ENCODE data around the gene SDCCAG8. TPM values are rescaled to one million over a fixed set of nuclear protein-coding genes. Genes with fewer than 3 reads are reported as not detected.

The SDCCAG8 gene
- total and polyA plus RNA-seq, 5 experiments from 2014 or later = 26.1 to 43.5 (median 32.1) TPM

- H3K9me3 Mint-ChIP-seq = no peaks in the 10 kb centered on the region
- POLR2A ChIA-PET = no interaction called here
- DNase-seq (no peak), ATAC-seq (no peak)
- H3K4me1 Mint-ChIP-seq = peaks cover 16 to 45% (median 41%) of the 10 kb centered on the region in 4 donors
- H3K27ac Mint-ChIP-seq = peak overlapping the region in 7 of 10 donors; percentile 0 to 94 (median 80)
- no peaks in the 10 kb centered on the region for H3K27me3 Mint-ChIP-seq
- peak overlapping the region in 7 of 10 donors; percentile 20 to 89 (median 66) for H3K4me3 Mint-ChIP-seq
- peaks cover 5 to 48% (median 15%) of the 10 kb centered on the region in 3 donors for H3K36me3 Mint-ChIP-seq
These were observed 253.1 kb downstream of the SDCCAG8 start for GRCh38 chr1:243508943-243509342.

DNA sequence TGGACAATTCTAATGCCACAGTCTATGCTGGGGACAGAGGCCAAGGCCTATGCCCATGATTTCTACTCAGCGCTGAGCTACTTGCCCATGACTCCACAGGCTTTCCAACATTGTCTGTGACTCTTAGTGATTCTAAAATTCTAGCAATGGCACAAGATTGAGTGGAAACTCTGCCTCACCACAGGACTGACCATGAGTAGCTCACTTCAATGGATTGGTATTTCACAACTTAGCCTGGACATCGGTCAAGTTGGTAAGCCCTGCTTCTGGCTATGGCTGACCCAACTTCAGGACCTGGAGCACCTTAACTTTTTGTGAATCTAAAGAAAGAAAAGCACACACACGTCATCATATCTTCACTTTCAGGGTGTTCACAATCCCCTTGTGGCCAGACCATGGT, 255.1 kb downstream of the SDCCAG8 start:
- H3K36me3 Mint-ChIP-seq = peaks cover 5 to 32% (median 7%) of the 10 kb centered on the region in 3 donors
- POLR2A ChIA-PET = no interaction called here
- no peak for DNase-seq
- H3K27ac Mint-ChIP-seq = peak overlapping the region in 1 of 10 donors; percentile 59
- H3K9me3 Mint-ChIP-seq = no peaks in the 10 kb centered on the region
- H3K4me1 Mint-ChIP-seq = peaks cover 16 to 43% (median 40%) of the 10 kb centered on the region in 4 donors
- no peak overlapping the region for H3K4me3 Mint-ChIP-seq
- no peaks in the 10 kb centered on the region for H3K27me3 Mint-ChIP-seq
- ATAC-seq = no peak

GRCh38 chr1:243513726-243514491, 258.1 kb downstream of the SDCCAG8 start:
- POLR2A ChIA-PET = no interaction called here
- H3K4me3 Mint-ChIP-seq = no peak overlapping the region
- peaks cover 0 to 3% (median 0%) of the 10 kb centered on the region in 9 donors for H3K9me3 Mint-ChIP-seq
- no peaks in the 10 kb centered on the region for H3K27me3 Mint-ChIP-seq
- H3K27ac Mint-ChIP-seq = peak overlapping the region in 1 of 10 donors; percentile 50
- ATAC-seq (no peak), DNase-seq (no peak)
- H3K4me1 Mint-ChIP-seq = peaks cover 11 to 17% (median 12%) of the 10 kb centered on the region in 4 donors
- H3K36me3 Mint-ChIP-seq = peaks cover 13 to 40% (median 17%) of the 10 kb centered on the region in 3 donors

DNA sequence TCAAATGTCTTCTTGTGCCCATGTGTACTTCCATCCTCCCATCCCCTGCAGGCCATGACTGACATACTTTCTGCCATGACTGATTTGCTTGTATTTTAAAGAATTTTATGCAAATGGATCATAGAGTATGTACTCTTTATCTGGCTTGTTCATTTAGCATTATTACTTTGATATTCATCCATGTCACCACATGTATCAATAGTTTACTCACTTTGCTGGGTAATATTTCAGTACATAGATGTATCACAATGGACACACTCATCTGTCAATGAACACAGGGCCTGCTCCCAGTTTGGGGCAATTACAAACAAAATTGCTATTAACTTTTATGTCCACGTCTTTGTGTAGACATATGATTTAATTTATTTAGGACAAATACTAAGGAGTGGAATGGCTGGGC, 259.1 kb downstream of the SDCCAG8 start:
- peaks cover 13 to 41% (median 21%) of the 10 kb centered on the region in 3 donors for H3K36me3 Mint-ChIP-seq

DNA sequence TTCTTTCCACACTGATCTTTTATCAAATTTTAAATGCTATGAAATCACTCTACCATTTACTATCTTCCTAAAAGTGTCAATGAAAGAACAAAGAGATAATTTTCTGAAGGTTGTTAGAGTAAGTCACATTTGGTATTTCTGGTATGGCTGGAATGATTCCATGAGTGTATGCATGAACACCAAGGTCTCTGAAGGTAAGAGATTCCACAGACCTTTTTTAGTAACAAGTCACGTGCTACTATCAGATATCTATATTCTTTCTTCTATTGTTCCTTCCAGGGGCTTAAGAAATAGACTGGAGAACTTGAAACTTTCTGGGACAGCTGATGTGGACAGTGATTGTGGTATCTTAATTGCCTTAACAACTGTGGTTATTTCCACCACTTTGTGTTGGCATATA, 265.0 kb downstream of the SDCCAG8 start:
- Mint-ChIP-seq H3K36me3 (peaks cover 8 to 33% (median 22%) of the 10 kb centered on the region in 3 donors), H3K27ac (no peak overlapping the region), H3K27me3 (no peaks in the 10 kb centered on the region), H3K4me3 (no peak overlapping the region), H3K9me3 (peaks cover 0 to 3% (median 0%) of the 10 kb centered on the region in 9 donors), H3K4me1 (peaks cover 5 to 19% (median 7%) of the 10 kb centered on the region in 4 donors)
- POLR2A ChIA-PET = no interaction called here
- DNase-seq = no peak
- no peak for ATAC-seq

More for the DNA sequence above, 259.1 kb downstream of the SDCCAG8 start:
- Mint-ChIP-seq H3K4me3 (no peak overlapping the region), H3K9me3 (peaks cover 0 to 3% (median 0%) of the 10 kb centered on the region in 9 donors), H3K27me3 (no peaks in the 10 kb centered on the region), H3K4me1 (peaks cover 4 to 8% (median 6%) of the 10 kb centered on the region in 4 donors), H3K27ac (no peak overlapping the region)
- POLR2A ChIA-PET = no interaction called here
- ATAC-seq (no peak), DNase-seq (no peak)

DNA sequence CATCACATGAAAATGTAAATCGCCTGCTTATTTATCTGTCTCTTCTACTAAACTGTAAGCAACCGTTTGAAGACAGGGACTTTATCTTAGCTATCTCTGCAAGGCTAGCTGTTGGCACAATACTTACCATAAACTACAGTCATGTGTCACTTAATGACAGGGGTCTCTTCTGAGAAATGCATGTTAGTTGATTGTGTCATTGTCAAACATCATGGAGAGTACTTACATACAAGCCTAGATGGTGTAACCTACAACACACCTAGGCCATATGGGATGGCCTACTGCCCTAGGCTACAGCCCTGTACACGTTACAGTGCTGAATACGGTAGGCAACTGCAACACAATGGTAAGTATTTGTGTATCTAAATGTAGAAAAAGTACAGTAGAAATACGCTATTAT, 267.9 kb downstream of the SDCCAG8 start:
- no peak overlapping the region for H3K27ac Mint-ChIP-seq
- peaks cover 8 to 19% (median 9%) of the 10 kb centered on the region in 4 donors for H3K4me1 Mint-ChIP-seq
- peaks cover 2 to 22% (median 16%) of the 10 kb centered on the region in 3 donors for H3K36me3 Mint-ChIP-seq
- peaks cover 0 to 5% (median 0%) of the 10 kb centered on the region in 9 donors for H3K9me3 Mint-ChIP-seq
- H3K27me3 Mint-ChIP-seq = no peaks in the 10 kb centered on the region
- no peak for ATAC-seq
- no peak for DNase-seq
- no peak overlapping the region for H3K4me3 Mint-ChIP-seq
- POLR2A ChIA-PET = no interaction called here

- Mint-ChIP-seq H3K27me3 (no peaks in the 10 kb centered on the region), H3K4me1 (peaks cover 8 to 19% (median 9%) of the 10 kb centered on the region in 4 donors), H3K27ac (no peak overlapping the region), H3K9me3 (peaks cover 0 to 15% (median 0%) of the 10 kb centered on the region in 9 donors), H3K4me3 (no peak overlapping the region), H3K36me3 (peaks cover 0 to 23% (median 20%) of the 10 kb centered on the region in 3 donors)
- ATAC-seq = no peak
- DNase-seq = no peak
- POLR2A ChIA-PET = no interaction called here
These were observed 269.2 kb downstream of the SDCCAG8 start for GRCh38 chr1:243525085-243525487.

GRCh38 chr1:243526180-243526579, 270.3 kb downstream of the SDCCAG8 start:
- no peak for DNase-seq
- Mint-ChIP-seq H3K4me1 (peaks cover 9 to 19% (median 9%) of the 10 kb centered on the region in 4 donors), H3K27ac (peak overlapping the region in 3 of 10 donors; percentile 39 to 60 (median 56)), H3K36me3 (peaks cover 0 to 24% (median 18%) of the 10 kb centered on the region in 3 donors), H3K27me3 (no peaks in the 10 kb centered on the region), H3K9me3 (peaks cover 0 to 15% (median 0%) of the 10 kb centered on the region in 9 donors), H3K4me3 (no peak overlapping the region)
- ATAC-seq = no peak
- POLR2A ChIA-PET = no interaction called here

- H3K27me3 Mint-ChIP-seq = no peaks in the 10 kb centered on the region
- peaks cover 6 to 11% (median 9%) of the 10 kb centered on the region in 4 donors for H3K4me1 Mint-ChIP-seq
- no peak for DNase-seq
- peaks cover 0 to 15% (median 0%) of the 10 kb centered on the region in 9 donors for H3K9me3 Mint-ChIP-seq
- H3K36me3 Mint-ChIP-seq = peaks cover 0 to 36% (median 18%) of the 10 kb centered on the region in 3 donors
- H3K27ac Mint-ChIP-seq = peak overlapping the region in 3 of 10 donors; percentile 0 to 32 (median 22)
- ATAC-seq = no peak
- no peak overlapping the region for H3K4me3 Mint-ChIP-seq
- POLR2A ChIA-PET = interaction anchor here (0.7 kb wide), 1 partner anchor 24 kb away, joined by 4 read pairs; no protein-coding TSS in a partner anchor
These were observed 272.7 kb downstream of the SDCCAG8 start for GRCh38 chr1:243528459-243529121.

GRCh38 chr1:243529512-243529911, 273.7 kb downstream of the SDCCAG8 start:
- peaks cover 0 to 33% (median 24%) of the 10 kb centered on the region in 3 donors for H3K36me3 Mint-ChIP-seq
- DNase-seq (no peak), ATAC-seq (no peak)
- POLR2A ChIA-PET = interaction anchor here (0.7 kb wide), 1 partner anchor 25 kb away, joined by 4 read pairs; no protein-coding TSS in a partner anchor
- peak overlapping the region in 2 of 10 donors; percentile 29 to 64 for H3K27ac Mint-ChIP-seq
- H3K4me1 Mint-ChIP-seq = peaks cover 6 to 8% (median 8%) of the 10 kb centered on the region in 4 donors
- H3K4me3 Mint-ChIP-seq = no peak overlapping the region
- no peaks in the 10 kb centered on the region for H3K27me3 Mint-ChIP-seq
- H3K9me3 Mint-ChIP-seq = peaks cover 0 to 15% (median 0%) of the 10 kb centered on the region in 9 donors

GRCh38 chr1:243535014-243535413, 279.2 kb downstream of the SDCCAG8 start:
- no peaks in the 10 kb centered on the region for H3K27me3 Mint-ChIP-seq
- peaks cover 0 to 8% (median 2%) of the 10 kb centered on the region in 4 donors for H3K4me1 Mint-ChIP-seq
- no peak overlapping the region for H3K4me3 Mint-ChIP-seq
- POLR2A ChIA-PET = no interaction called here
- DNase-seq = no peak
- no peak overlapping the region for H3K27ac Mint-ChIP-seq
- H3K36me3 Mint-ChIP-seq = peaks cover 6 to 39% (median 36%) of the 10 kb centered on the region in 3 donors
- H3K9me3 Mint-ChIP-seq = no peaks in the 10 kb centered on the region
- no peak for ATAC-seq

DNA sequence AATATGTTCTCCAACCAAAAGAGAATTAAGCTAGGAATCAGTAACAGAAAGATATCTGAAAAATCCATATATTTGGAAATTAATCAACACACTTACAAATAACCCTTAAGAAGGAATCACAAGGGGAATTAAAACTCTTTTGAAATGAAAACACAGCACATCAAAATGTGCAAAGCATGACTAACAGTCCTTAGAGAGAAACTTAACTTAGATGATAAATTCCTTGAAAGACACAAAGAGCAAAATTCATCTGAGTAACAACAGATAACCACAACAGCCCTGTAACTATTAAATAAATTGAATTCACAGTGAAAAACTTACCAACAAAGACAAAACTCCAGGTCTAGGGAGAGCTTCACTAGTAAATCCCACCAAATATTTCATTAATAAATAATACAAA, 283.8 kb downstream of the SDCCAG8 start:
- POLR2A ChIA-PET = no interaction called here
- H3K4me1 Mint-ChIP-seq = peaks cover 0 to 8% (median 0%) of the 10 kb centered on the region in 4 donors
- peaks cover 19 to 46% (median 42%) of the 10 kb centered on the region in 3 donors for H3K36me3 Mint-ChIP-seq
- H3K9me3 Mint-ChIP-seq = no peaks in the 10 kb centered on the region
- DNase-seq = no peak
- no peaks in the 10 kb centered on the region for H3K27me3 Mint-ChIP-seq
- ATAC-seq = no peak
- no peak overlapping the region for H3K4me3 Mint-ChIP-seq
- no peak overlapping the region for H3K27ac Mint-ChIP-seq
